GM19372 (cell line): ENCODE data around the gene KRTAP6-2.

ENCODE experiments used
- ATAC-seq: cut with Tn5 transposase; IDR thresholded peaks from one replicate; pipeline ENCODE4 v1.9.1; 2021; ENCODE audit warnings: mild to moderate bottlenecking, low read depth, moderate library complexity; ENCODE audit not compliant: unreplicated experiment

KRTAP6-2 gene

GRCh38 chr21:30579346-30579745 is 19.4 kb downstream of the KRTAP6-2 start:
- ATAC-seq, result no peak

GRCh38 chr21:30577766-30578165 is 20.9 kb downstream of the KRTAP6-2 start:
- ATAC-seq, result no peak

- no peak for ATAC-seq
These were observed 31.1 kb downstream of the KRTAP6-2 start for GRCh38 chr21:30567617-30568016.

GRCh38 chr21:30563630-30564029 is 35.1 kb downstream of the KRTAP6-2 start:
- no peak for ATAC-seq

GRCh38 chr21:30563072-30563471 is 35.6 kb downstream of the KRTAP6-2 start:
- no peak for ATAC-seq

- ATAC-seq, result no peak
These were observed 36.7 kb downstream of the KRTAP6-2 start for GRCh38 chr21:30561957-30562356.

GRCh38 chr21:30561264-30561895 is 37.3 kb downstream of the KRTAP6-2 start, which contains the start of gene KRTAP19-7:
TSS of gene KRTAP19-7 (minus strand) at chr21:30561314. CDS start at chr21:30561289, 25 bp downstream.
- ATAC-seq, result no peak

GRCh38 chr21:30555095-30555494 is 43.6 kb downstream of the KRTAP6-2 start:
- ATAC-seq, result no peak

- ATAC-seq, result no peak
These were observed 45.9 kb downstream of the KRTAP6-2 start for GRCh38 chr21:30552782-30553181.
